ENCODE results near the gene SETD1A. TPM values are rescaled to one million over a fixed set of nuclear protein-coding genes. Genes with fewer than 3 reads are reported as not detected.

Gene SETD1A
- total and polyA plus RNA-seq, 2 of the 4 experiments (the other 2 are of a cell fraction) = 0.54 to 5.8 TPM

DNA sequence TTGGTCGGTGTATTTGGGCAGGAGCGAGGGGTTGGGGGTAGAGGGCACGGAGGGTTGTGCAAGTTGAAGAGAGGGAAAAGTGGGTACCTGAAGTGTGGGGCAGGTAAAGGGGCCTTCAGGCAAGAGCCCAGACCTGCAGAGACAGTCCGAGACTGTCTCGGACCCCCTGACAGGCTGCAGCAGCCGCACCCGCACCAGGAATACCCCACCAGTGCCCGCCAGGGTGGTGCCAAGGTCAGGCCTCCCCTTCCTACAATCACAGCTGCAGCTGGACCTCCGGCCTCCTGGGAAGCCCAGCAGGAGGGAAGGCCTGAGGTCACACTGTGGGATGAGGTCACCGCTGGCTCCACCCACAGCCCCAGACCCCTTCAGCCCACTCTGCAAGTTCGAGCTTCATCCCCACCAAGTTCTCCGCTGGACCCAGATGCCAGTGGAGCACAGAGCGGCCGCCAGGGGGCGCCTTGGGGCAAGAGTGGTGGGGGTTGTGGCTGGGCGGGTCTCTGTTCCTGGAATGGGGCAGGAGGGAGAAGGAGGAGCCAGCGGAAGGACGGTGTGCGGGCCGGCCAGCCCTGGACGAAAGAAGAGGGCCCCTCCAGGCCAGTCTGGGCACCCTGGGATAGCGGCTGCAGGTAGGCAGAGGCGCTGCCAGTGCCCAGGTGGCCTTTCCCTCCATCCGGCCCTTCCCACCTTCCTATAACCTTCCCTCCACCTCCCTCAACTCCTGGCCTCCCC is 27.3 kb downstream of the SETD1A start, which contains the start of gene HSD3B7 (continued):
- TF ChIP-seq, protein P1, sequence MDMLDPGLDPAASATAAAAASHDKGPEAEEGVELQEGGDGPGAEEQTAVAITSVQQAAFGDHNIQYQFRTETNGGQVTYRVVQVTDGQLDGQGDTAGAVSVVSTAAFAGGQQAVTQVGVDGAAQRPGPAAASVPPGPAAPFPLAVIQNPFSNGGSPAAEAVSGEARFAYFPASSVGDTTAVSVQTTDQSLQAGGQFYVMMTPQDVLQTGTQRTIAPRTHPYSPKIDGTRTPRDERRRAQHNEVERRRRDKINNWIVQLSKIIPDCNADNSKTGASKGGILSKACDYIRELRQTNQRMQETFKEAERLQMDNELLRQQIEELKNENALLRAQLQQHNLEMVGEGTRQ (IDR thresholded peaks at IDR 0.05; ENCODE audit: low read depth, low read length) = no peak
- TF ChIP-seq CEBPB (IDR thresholded peaks at IDR 0.05; ENCODE audit: low read depth, low read length) (no peak), FOS (IDR thresholded peaks at IDR 0.05; ENCODE audit: low read depth, low read length) (no peak)

Measured in IMR-90 (cell line).